Upper lobe of right lung (tissue), 1 donor: ENCODE results near the gene SIK3. TPM values are rescaled to one million over a fixed set of nuclear protein-coding genes. Genes with fewer than 3 reads are reported as not detected.

ENCODE experiments used
- ATAC-seq: fragments of 200-7000 bp; cut with Tn5 transposase; one replicate; pipeline ENCODE4 v1.9.1; 2020; ENCODE audit warnings: mild to moderate bottlenecking, moderate library complexity
- DNase-seq: peaks from one replicate; pipeline ENCODE4 v3.0.0-alpha.2; 2020
- H3K27ac ChIP-seq: fragments of 200-600 bp; one replicate; pipeline ENCODE4 v1.8.0; 2022
- H3K27me3 ChIP-seq: fragments of 200-600 bp; one replicate; pipeline ENCODE4 v1.8.0; 2022; ENCODE audit warnings: mild to moderate bottlenecking
- H3K36me3 ChIP-seq: fragments of 200-600 bp; one replicate; pipeline ENCODE4 v1.8.0; 2022
- H3K4me1 ChIP-seq: fragments of 200-600 bp; one replicate; pipeline ENCODE4 v1.8.0; 2022
- H3K4me3 ChIP-seq: fragments of 200-600 bp; one replicate; pipeline ENCODE4 v1.8.0; 2022; ENCODE audit warnings: mild to moderate bottlenecking
- H3K9me3 ChIP-seq: fragments of 200-600 bp; one replicate; pipeline ENCODE4 v1.8.0; 2022
- CTCF ChIP-seq: fragments of 200-600 bp; IDR thresholded peaks from one replicate; pipeline ENCODE4 v1.8.0; 2022; ENCODE audit warnings: antibody characterized with exemption
- intact Hi-C: fragments of 100-400 bp; cut with DNase I; formaldehyde crosslinking; loops from one replicate; pipeline ENCODE4 v1.11.0; 2022
- total RNA-seq: library from RNA; stranded (reverse); fragmentation: NEBNext Ultra II Directional; extraction: Animal tissue kit (Norgen Biotek cat#: 25700); gene quantifications from one replicate; pipeline ENCODE4 v1.2.1, GENCODE V29; 2021
- donor health status: DM: no; HTN: yes; CAD: no; lungs with severe emphysema.

SIK3 gene
- total RNA-seq, 1 donor from 2014 or later, result 37.1 TPM

- H3K27me3 ChIP-seq, result no peaks in the 10 kb centered on the region
- H3K27ac ChIP-seq, result no peak overlapping the region
- peaks cover 50% of the 10 kb centered on the region for H3K36me3 ChIP-seq
These were observed 254.6 kb downstream of the SIK3 start for GRCh38 chr11:116843661-116844060.

GRCh38 chr11:116842909-116843308 lies 255.3 kb downstream of the SIK3 start:
- Histone ChIP-seq H3K36me3 (peaks cover 42% of the 10 kb centered on the region), H3K27ac (no peak overlapping the region), H3K27me3 (no peaks in the 10 kb centered on the region), H3K4me1 (no peaks in the 10 kb centered on the region), H3K9me3 (no peaks in the 10 kb centered on the region), H3K4me3 (no peak overlapping the region)
- DNase-seq (no peak), ATAC-seq (peak; percentile 59)
- intact Hi-C loops, result no loop called here
- TF ChIP-seq CTCF, result no peak

More at GRCh38 chr11:116843661-116844060, 254.6 kb downstream of the SIK3 start:
- Histone ChIP-seq H3K9me3 (no peaks in the 10 kb centered on the region), H3K4me1 (no peaks in the 10 kb centered on the region), H3K4me3 (no peak overlapping the region)
- intact Hi-C loops, result no loop called here
- DNase-seq (no peak), ATAC-seq (no peak)
- no peak for TF ChIP-seq CTCF

GRCh38 chr11:116842117-116842516 lies 256.1 kb downstream of the SIK3 start:
- DNase-seq (no peak), ATAC-seq (no peak)
- intact Hi-C loops, result no loop called here
- Histone ChIP-seq H3K4me3 (no peak overlapping the region), H3K4me1 (no peaks in the 10 kb centered on the region), H3K36me3 (peaks cover 34% of the 10 kb centered on the region), H3K27ac (no peak overlapping the region), H3K27me3 (no peaks in the 10 kb centered on the region), H3K9me3 (no peaks in the 10 kb centered on the region)
- TF ChIP-seq CTCF, result no peak

GRCh38 chr11:116840746-116841296 lies 257.4 kb downstream of the SIK3 start:
- DNase-seq, result no peak
- intact Hi-C loops, result no loop called here
- H3K27ac ChIP-seq, result no peak overlapping the region
- no peak for TF ChIP-seq CTCF
- no peak for ATAC-seq
- peaks cover 21% of the 10 kb centered on the region for H3K36me3 ChIP-seq
- H3K9me3 ChIP-seq, result no peaks in the 10 kb centered on the region
- peaks cover 1% of the 10 kb centered on the region for H3K4me1 ChIP-seq
- H3K4me3 ChIP-seq, result no peak overlapping the region
- no peaks in the 10 kb centered on the region for H3K27me3 ChIP-seq

GRCh38 chr11:116840224-116840745 lies 257.9 kb downstream of the SIK3 start:
- peak; percentile 22 for TF ChIP-seq CTCF
- no peak for ATAC-seq
- Histone ChIP-seq H3K9me3 (no peaks in the 10 kb centered on the region), H3K36me3 (peaks cover 16% of the 10 kb centered on the region), H3K27me3 (no peaks in the 10 kb centered on the region), H3K27ac (no peak overlapping the region), H3K4me3 (no peak overlapping the region), H3K4me1 (peaks cover 7% of the 10 kb centered on the region)
- no peak for DNase-seq
- intact Hi-C loops, result no loop called here
